NOMO-1 treated with DMSO at 0.1 percent for 48 hours (cell line): Measurements from ENCODE around the gene PGGT1B.
"Not testable (repeated sequence)": the region's sequence is repeated elsewhere in the genome, so short reads cannot be mapped to it uniquely, and the experiment has no call there.

Source experiments
- DNase-seq: peaks from one replicate; lab custom pipeline; 2025; ENCODE audit not compliant: unreplicated experiment; lab: John Stamatoyannopoulos, UW

The PGGT1B gene

GRCh38 chr5:115260248-115260647 lies 2.4 kb downstream of the PGGT1B start:
- DNase-seq: no peak

GRCh38 chr5:115257981-115258380 lies 4.7 kb downstream of the PGGT1B start:
- no peak for DNase-seq

- DNase-seq: not testable (repeated sequence)
These were observed 13.3 kb downstream of the PGGT1B start for GRCh38 chr5:115249379-115249778.

GRCh38 chr5:115246361-115246991 lies 16.2 kb downstream of the PGGT1B start:
- DNase-seq: peak; percentile 39

- no peak for DNase-seq
These were observed 19.3 kb downstream of the PGGT1B start for GRCh38 chr5:115243412-115243811.

- no peak for DNase-seq
These were observed 20.6 kb downstream of the PGGT1B start for GRCh38 chr5:115241881-115242642.

GRCh38 chr5:115237066-115237465 lies 25.6 kb downstream of the PGGT1B start:
- DNase-seq: no peak

GRCh38 chr5:115236599-115236998 lies 26.1 kb downstream of the PGGT1B start:
- no peak for DNase-seq

- DNase-seq: no peak
These were observed 31.1 kb downstream of the PGGT1B start for GRCh38 chr5:115231598-115231997.

GRCh38 chr5:115229606-115230005 lies 33.1 kb downstream of the PGGT1B start:
- DNase-seq: no peak

GRCh38 chr5:115227281-115227680 lies 35.4 kb downstream of the PGGT1B start:
- DNase-seq: no peak

- DNase-seq: no peak
These were observed 48.1 kb downstream of the PGGT1B start for GRCh38 chr5:115214541-115214940.

- DNase-seq: peak; percentile 98
These were observed 53.4 kb downstream of the PGGT1B start for GRCh38 chr5:115209279-115209678.

- DNase-seq: no peak
These were observed 59.7 kb downstream of the PGGT1B start for GRCh38 chr5:115202952-115203351.

- no peak for DNase-seq
These were observed 66.5 kb downstream of the PGGT1B start for GRCh38 chr5:115196161-115196560.

- DNase-seq: no peak
These were observed 68.0 kb downstream of the PGGT1B start for GRCh38 chr5:115194676-115195075.

- no peak for DNase-seq
These were observed 69.4 kb downstream of the PGGT1B start for GRCh38 chr5:115193295-115193694.

GRCh38 chr5:115192098-115192497 lies 70.6 kb downstream of the PGGT1B start:
- no peak for DNase-seq

GRCh38 chr5:115191474-115192031 lies 71.1 kb downstream of the PGGT1B start:
- no peak for DNase-seq

GRCh38 chr5:115190388-115190787 lies 72.3 kb downstream of the PGGT1B start:
- no peak for DNase-seq

- no peak for DNase-seq
These were observed 72.8 kb downstream of the PGGT1B start for GRCh38 chr5:115189866-115190265.

- no peak for DNase-seq
These were observed 75.9 kb downstream of the PGGT1B start for GRCh38 chr5:115186794-115187193.
